ENCODE results near the gene FGD4.

DNA sequence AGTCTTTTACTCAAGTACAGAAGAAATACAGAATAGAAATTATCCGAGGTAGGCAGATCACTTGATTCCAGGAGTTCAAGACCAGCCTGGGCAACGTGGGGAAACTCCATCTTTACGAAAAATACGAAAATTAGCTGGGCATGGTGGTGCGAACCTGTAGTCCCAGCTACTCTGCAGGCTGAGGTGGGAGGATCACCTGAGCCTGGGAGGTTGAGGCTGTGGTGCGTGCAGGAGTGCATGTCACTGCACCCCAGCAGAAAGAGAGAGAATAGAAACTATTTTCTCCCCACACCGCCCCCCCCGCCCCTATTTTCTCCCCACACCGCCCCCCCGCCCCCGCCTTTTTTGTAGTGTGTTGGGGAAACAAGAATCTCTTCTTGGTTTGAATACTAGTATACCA lies 281.9 kb downstream of the FGD4 start:
- no peak for TF ChIP-seq SOX15 (CRISPR knock-in tag; IDR thresholded peaks at IDR 0.05)
- no peak for TF ChIP-seq TEAD4 (CRISPR knock-in tag; IDR thresholded peaks at IDR 0.05)
- TF ChIP-seq, protein P1, sequence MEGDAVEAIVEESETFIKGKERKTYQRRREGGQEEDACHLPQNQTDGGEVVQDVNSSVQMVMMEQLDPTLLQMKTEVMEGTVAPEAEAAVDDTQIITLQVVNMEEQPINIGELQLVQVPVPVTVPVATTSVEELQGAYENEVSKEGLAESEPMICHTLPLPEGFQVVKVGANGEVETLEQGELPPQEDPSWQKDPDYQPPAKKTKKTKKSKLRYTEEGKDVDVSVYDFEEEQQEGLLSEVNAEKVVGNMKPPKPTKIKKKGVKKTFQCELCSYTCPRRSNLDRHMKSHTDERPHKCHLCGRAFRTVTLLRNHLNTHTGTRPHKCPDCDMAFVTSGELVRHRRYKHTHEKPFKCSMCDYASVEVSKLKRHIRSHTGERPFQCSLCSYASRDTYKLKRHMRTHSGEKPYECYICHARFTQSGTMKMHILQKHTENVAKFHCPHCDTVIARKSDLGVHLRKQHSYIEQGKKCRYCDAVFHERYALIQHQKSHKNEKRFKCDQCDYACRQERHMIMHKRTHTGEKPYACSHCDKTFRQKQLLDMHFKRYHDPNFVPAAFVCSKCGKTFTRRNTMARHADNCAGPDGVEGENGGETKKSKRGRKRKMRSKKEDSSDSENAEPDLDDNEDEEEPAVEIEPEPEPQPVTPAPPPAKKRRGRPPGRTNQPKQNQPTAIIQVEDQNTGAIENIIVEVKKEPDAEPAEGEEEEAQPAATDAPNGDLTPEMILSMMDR (IDR thresholded peaks at IDR 0.05) = no peak
- no peak for TF ChIP-seq ZNF121 (CRISPR knock-in tag; IDR thresholded peaks at IDR 0.05)
- no peak for TF ChIP-seq NR1H2 (CRISPR knock-in tag; IDR thresholded peaks at IDR 0.05)
- no peak for TF ChIP-seq MAX (CRISPR knock-in tag; IDR thresholded peaks at IDR 0.05)
- TF ChIP-seq NFYB (CRISPR knock-in tag; conservative IDR thresholded peaks at IDR 0.05; ENCODE audit: low read depth) = no peak
- TF ChIP-seq CREB1 (CRISPR knock-in tag; IDR thresholded peaks at IDR 0.05) = no peak
- TF ChIP-seq ESRRA (CRISPR knock-in tag; IDR thresholded peaks at IDR 0.05; ENCODE audit: borderline replicate concordance) = no peak
- no peak for TF ChIP-seq ZBTB21 (CRISPR knock-in tag; IDR thresholded peaks at IDR 0.05; ENCODE audit: borderline replicate concordance)

Measured in WTC11 (cell line).